ENCODE results near the gene PLCB2. TPM values are rescaled to one million over a fixed set of nuclear protein-coding genes. Genes with fewer than 3 reads are reported as not detected.

Gene PLCB2
- total RNA-seq, 2 donors from 2014 or later: 17.7 to 32.4 TPM

DNA sequence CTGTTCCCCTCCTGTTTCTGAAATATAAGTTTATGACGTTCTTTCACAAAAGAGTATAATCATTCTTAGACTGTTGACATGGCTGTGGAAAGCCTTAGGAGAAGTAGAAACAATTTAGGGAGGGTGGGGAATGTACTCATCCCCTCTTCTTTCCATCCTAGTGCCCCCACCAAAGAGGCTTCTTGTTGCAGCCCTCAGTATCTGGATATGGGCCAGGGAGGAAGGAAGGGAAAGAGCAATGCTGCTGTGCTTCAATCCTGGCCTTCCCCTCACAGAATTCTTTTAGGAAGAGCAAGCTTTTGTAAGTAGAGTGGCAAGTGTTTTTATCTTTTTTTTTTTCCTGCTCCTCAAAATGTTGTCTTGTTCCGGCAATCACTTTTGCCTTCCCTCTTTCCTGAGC lies 17.5 kb upstream of the PLCB2 start:
- peaks cover 43 to 66% of the 10 kb centered on the region in 2 donors for H3K4me1 ChIP-seq (ENCODE audit: control insufficient read depth in 1 of 2, low read depth in 2 of 2)
- ATAC-seq (ENCODE audit: insufficient number of reproducible peaks, low FRiP score, low read depth): no peak

GRCh38 chr15:40323953-40324937 lies 16.5 kb upstream of the PLCB2 start:
- peak overlapping the region; percentile 78 to 86 for H3K27ac ChIP-seq
- H3K9me3 ChIP-seq: no peaks in the 10 kb centered on the region
- no peaks in the 10 kb centered on the region for H3K27me3 ChIP-seq (replicated peaks; ENCODE audit: insufficient read depth)
- DNase-seq (ENCODE audit: low spot score) (no peak), ATAC-seq (ENCODE audit: insufficient number of reproducible peaks, low FRiP score, low read depth) (no peak)
- peak overlapping the region; percentile 87 for H3K4me3 ChIP-seq
- TF ChIP-seq CTCF (IDR thresholded peaks at IDR 0.05): no peak
- peaks cover 36 to 56% of the 10 kb centered on the region in 2 donors for H3K4me1 ChIP-seq (ENCODE audit: control insufficient read depth in 1 of 2, low read depth in 2 of 2)
- H3K36me3 ChIP-seq: no peaks in the 10 kb centered on the region

More for the DNA sequence above, 17.5 kb upstream of the PLCB2 start:
- Histone ChIP-seq H3K27me3 (replicated peaks; ENCODE audit: insufficient read depth) (no peaks in the 10 kb centered on the region), H3K36me3 (no peaks in the 10 kb centered on the region), H3K4me3 (peak overlapping the region; percentile 87), H3K27ac (peak overlapping the region; percentile 78 to 86), H3K9me3 (no peaks in the 10 kb centered on the region)
- DNase-seq (ENCODE audit: low spot score): no peak
- TF ChIP-seq CTCF (IDR thresholded peaks at IDR 0.05): no peak

GRCh38 chr15:40323239-40323952 lies 15.7 kb upstream of the PLCB2 start, which contains the start of gene INAFM2:
TSS of gene INAFM2 (plus strand) at chr15:40323692. CDS start at chr15:40324056, 364 bp downstream.
- Histone ChIP-seq H3K4me1 (ENCODE audit: control insufficient read depth in 1 of 2, low read depth in 2 of 2) (peaks cover 27 to 48% of the 10 kb centered on the region in 2 donors), H3K9me3 (no peaks in the 10 kb centered on the region), H3K27me3 (replicated peaks; ENCODE audit: insufficient read depth) (no peaks in the 10 kb centered on the region), H3K27ac (peak within 1 kb of the TSS; percentile 78 to 86), H3K4me3 (peak within 1 kb of the TSS; percentile 87), H3K36me3 (no peaks in the 10 kb centered on the region)
- TF ChIP-seq CTCF (IDR thresholded peaks at IDR 0.05): peak; percentile 81
- ATAC-seq (ENCODE audit: insufficient number of reproducible peaks, low FRiP score, low read depth): peak; percentile 61
- DNase-seq (ENCODE audit: low spot score): peak; percentile 72

- H3K27me3 ChIP-seq (replicated peaks; ENCODE audit: insufficient read depth): no peaks in the 10 kb centered on the region
- ATAC-seq (ENCODE audit: insufficient number of reproducible peaks, low FRiP score, low read depth): peak; percentile 45
- no peak for TF ChIP-seq CTCF (IDR thresholded peaks at IDR 0.05)
- H3K36me3 ChIP-seq: no peaks in the 10 kb centered on the region
- no peak for DNase-seq (ENCODE audit: low spot score)
- peak overlapping the region; percentile 63 to 83 for H3K27ac ChIP-seq
- H3K4me1 ChIP-seq (ENCODE audit: control insufficient read depth in 1 of 2, low read depth in 2 of 2): peaks cover 20 to 41% of the 10 kb centered on the region in 2 donors
- no peaks in the 10 kb centered on the region for H3K9me3 ChIP-seq
- H3K4me3 ChIP-seq: peak overlapping the region; percentile 62
Observed at GRCh38 chr15:40322531-40323238, 14.9 kb upstream of the PLCB2 start.

Data from thoracic aorta (tissue), 2 donors.